NOMO-1 treated with dmso at 0.1 percent for 144 hours (cell line): ENCODE results near the gene UBE3D.
"Not testable (repeated sequence)": the region's sequence is repeated elsewhere in the genome, so short reads cannot be mapped to it uniquely, and the experiment has no call there.

Experiments
- DNase-seq: peaks from one replicate; lab custom pipeline; 2025; ENCODE audit not compliant: unreplicated experiment; lab: John Stamatoyannopoulos, UW

UBE3D gene

DNA sequence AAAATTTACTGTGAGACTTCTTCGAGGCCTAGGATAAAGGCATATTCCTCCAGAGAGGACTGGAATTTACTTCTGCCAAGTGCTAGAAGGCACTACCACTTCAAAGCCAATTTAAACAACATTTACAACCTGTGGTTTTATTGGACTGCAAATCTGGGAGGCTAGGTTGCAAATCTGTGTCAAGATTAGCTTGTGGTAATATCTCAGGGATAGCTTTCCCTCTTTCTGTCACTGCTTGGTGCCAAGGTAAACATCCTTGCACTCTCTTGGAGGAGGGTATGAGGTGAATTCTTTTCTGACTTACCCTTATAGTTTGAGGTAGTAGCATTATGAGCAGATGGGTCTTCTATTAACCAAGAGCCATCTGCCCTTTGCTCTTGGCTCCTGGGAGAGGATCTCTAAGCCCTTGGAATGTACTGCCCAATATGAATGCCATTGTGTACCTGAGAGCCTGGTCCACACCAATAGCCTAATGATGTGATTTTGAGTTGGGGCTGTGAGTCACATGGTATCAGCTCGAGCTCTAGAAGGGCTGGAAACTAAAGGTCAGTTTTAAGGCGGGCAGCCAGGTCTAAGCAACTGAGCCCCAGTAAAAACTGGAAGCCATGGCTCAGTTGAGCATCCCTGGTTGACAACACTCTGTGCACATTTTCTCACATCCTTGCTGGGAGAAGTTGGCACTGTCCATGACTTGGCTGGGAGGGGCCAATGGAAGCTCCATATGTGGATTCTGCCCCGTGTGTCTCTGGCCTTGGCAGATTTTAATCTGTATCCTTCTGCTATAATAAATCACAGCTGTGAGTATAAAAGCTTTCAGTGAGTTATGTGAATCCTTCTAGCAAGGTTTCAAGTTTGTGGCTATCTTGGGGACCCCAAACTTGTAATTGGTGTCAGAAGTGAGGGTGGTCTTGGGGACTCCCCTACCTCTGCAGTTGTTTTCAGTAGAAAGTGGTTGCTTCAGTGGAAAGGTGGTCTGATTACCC is 188.1 kb downstream of the UBE3D start:
- DNase-seq: no peak

DNA sequence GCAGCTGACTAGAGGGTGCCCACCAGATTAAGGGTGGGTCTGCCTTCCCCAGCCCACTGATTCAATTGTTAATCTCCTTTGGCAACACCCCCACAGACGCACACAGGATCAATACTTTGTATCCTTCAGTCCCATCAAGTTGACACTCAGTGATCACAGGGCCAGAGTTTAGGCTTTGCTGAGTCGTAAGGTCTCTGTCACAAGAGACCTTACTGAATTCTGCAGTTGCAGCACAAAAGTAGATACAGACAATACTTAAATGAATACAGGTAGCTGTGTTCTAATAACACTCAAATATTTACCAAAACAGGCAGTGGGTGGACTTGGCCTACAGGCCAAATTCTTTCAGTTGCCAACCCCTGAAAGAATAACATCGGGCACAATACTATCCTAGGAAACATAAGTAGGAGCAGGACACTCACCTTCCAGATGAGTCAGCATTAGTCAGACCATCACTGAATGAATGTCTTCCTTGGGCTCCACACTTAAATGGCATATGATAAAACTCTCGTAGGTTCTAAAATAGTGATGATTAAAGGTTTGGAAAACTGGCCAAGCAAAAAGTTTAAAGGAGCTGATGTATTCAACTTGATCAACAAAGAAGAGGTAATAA is 190.0 kb downstream of the UBE3D start:
- DNase-seq: no peak

DNA sequence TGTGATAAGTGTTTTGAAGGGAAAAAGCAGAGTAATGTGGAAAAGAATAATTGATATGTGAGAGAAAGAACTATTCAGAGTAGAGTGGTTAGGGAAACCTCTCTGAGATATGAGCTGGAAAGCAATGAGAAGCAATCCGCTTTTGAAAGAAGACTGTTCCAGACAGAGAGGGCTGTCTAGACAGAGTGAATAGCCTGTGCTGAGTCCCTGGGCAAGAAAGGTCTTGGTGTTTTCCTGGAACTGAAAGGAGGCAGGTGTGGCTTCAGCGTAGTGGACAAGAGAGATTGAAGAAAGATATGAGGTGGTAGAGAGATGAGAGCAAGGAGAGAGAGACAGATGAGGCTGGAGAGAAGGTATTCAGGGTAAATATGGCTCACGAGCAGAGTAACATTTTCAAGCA is 190.8 kb downstream of the UBE3D start:
- no peak for DNase-seq

DNA sequence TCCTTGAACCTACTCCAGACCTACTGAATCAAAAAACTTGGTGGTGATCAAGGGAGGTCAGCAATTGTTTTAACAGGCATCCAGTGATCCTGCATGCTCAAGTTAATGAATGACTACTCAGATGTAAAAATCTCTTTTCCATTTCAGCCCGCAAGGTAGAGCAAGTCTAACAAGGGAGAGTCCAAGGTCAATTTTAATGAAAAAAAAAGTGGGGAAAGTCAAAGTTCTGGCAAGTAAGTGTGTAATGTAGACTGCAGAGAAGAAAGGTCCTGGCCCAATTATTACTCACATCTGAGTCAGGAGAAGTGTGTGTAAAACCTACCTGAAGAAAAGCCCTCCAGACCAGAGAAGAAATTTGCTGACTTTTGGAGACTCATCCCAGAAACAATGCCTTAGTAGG is 193.5 kb downstream of the UBE3D start:
- no peak for DNase-seq

DNA sequence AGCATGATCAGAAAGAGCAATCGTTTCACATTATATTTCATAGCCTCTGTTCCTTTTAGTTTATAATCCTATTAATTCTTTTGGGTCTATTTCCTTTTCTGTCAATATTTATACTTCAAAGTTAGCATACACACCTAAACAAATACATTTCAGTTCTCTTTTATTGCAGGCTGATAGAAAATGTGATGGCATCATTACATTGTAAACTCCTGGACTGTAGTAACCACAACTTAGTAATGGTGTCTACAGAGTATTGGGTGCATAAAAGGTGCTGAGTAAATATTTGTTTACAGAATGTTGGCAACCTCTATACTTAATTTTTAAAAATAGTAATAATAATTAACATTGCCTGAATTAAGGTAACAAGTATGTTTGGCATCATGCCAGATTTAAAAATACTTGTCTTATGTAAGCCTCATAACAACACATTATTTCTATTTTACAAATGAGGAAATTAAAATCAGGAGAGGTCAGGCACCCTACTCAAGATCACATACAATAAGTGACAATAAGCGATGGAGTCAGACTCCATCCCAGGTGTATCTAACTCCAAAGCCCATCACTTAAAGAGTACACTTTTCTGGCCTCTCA is 195.0 kb downstream of the UBE3D start:
- DNase-seq: no peak

DNA sequence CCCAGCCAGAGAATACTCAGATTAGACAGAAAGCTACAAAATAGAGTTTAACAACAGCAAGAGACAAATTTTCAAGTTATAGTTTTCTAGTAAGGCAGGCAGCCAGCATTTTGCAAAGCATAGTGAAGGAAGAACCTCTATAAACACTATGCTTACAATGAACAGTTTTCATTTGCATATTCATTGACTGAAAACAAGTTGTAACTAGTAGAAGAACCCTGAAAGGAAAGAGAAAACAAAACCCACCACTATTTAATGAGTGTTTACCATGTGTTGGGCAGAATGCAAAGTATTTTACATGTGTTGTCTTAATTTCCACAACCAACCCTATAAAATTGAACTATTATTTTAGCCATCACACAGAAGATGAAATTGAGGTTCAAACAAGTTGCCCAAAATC is 196.1 kb downstream of the UBE3D start:
- DNase-seq: no peak

DNA sequence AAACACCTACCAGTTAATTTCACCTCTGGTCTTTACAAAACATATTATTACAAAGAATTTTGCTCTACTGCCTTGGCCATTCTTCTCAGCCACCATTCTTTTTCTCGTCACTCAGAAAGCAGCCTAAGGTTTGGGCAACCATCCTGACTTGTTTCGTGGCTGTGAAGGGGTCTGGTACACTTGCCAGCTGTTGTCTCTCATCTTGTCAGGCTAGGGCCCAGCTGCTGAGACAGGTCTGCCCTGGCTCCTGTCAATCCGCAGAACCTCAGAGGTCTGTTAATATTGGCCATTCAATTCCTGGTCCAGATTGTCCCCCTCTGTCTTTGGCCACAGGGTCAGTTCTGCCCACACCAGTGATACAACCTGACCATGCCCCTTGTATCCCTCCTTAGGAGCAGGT is 197.7 kb downstream of the UBE3D start:
- no peak for DNase-seq

DNA sequence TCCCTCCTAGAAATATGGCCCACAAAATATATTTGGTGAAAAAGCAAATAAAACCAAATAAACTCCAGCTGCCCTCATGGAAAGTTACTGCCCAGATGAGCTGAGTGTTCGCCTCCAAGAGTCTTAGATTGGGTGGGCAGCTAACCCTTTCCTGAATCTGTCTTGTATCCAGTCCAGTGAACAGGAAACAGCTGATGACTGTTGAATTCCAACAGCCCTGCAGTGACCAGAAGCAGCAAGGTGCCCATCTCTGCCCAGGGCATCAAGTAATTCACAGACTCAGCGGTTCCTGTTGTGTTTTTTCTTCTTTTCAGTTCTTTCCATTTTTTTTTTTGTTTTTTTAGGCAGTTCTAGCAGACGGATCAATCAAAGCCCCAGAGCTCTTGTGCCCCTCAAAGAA is 199.2 kb downstream of the UBE3D start:
- DNase-seq: no peak

DNA sequence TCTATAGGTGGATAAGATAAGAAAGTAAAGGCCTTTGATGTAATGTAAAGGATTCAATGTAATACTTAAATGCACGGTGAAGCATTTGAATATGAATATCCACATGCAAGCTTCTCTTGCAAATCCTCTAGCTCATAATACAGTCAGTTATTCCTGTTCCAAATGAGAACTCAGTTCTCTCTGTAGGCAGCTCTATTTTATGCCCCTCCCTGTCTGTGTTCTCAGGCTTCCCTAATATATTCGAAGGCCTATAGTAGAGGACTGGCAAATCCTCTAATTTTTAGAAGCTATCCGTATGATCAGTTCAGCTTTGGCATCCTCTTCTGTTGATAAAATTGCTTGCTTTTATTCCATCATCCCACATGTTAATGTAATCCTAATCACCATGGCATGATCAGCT is 200.2 kb downstream of the UBE3D start:
- no peak for DNase-seq

DNA sequence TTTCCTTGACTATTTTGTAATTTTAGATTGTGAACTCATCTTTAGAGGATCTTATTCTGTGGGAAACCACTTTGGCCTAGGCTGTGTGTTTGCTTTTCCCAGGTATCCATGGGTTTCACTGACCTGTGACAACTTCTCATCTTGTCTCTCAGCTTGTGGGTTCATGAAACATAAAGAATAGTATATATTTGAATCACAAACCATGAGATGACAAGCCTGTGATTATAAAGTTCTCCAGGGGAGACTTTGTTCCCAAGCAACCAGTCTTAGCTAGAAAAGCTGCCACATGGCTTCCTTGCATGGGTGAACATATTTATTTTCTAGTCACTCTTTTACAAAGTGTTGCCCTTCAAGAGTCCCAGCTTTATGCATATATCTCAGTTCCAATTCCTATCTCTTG is 201.9 kb downstream of the UBE3D start:
- DNase-seq: no peak

DNA sequence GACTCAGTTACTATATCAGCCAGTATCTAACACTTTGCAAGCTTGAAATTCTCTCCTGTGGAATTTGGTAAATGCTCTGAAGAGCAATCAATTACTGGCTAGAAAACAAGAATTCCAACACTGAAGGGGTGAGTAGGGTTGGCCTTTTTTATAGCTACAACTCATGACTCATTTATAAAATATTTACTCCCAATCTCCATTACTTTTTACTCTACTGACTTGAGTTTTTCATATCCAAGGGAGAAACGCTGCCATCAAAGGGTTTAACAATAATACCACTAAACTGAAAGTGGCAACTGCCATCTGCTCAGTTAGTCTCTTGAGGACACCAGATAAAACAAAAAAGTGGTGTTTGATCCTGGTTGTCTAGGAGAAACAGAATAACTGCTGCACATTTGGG is 203.1 kb downstream of the UBE3D start:
- DNase-seq: no peak

DNA sequence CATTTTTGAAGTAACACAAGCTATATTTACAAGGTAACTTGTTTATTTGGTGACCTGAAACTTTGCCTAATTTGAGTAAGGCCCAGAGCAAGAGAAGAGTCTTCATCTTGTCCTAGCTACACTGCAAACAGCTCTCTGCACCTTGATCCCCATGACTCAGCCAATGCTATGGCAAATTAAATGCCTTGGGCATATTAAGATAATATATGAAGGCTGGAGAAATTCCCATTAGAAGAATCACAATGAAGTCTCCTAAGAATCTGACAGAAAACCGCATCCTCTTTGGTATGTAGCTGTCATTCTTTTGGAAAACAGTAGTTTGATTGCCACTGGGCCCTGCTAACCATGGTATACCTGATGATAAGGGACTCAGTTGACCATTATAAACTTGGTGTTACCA is 204.5 kb downstream of the UBE3D start:
- DNase-seq: no peak

DNA sequence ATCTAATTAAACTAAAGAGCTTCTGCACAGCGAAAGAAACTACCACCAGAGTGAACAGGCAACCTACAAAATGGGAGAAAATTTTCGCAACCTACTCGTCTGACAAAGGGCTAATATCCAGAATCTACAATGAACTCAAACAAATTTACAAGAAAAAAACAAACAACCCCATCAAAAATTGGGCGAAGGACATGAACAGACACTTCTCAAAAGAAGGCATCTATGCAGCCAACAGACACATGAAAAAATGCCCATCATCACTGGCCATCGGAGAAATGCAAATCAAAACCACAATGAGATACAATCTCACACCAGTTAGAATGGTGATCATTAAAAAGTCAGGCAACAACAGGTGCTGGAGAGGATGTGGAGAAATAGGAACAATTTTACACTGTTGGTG is 209.6 kb downstream of the UBE3D start:
- not testable (repeated sequence) for DNase-seq

DNA sequence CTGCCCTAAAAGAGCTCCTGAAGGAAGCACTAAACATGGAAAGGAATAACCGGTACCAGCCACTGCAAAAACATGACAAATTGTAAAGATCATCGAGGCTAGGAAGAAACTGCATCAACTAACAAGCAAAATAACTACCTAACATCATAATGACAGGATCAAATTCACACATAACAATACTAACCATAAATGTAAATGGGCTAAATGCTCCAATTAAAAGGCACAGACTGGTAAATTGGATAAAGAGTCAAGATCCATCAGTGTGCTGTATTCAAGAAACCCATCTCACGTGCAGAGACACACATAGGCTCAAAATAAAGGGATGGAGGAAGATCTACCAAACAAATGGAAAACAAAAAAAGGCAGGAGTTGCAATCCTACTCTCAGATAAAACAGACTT is 212.7 kb downstream of the UBE3D start:
- DNase-seq: not testable (repeated sequence)

DNA sequence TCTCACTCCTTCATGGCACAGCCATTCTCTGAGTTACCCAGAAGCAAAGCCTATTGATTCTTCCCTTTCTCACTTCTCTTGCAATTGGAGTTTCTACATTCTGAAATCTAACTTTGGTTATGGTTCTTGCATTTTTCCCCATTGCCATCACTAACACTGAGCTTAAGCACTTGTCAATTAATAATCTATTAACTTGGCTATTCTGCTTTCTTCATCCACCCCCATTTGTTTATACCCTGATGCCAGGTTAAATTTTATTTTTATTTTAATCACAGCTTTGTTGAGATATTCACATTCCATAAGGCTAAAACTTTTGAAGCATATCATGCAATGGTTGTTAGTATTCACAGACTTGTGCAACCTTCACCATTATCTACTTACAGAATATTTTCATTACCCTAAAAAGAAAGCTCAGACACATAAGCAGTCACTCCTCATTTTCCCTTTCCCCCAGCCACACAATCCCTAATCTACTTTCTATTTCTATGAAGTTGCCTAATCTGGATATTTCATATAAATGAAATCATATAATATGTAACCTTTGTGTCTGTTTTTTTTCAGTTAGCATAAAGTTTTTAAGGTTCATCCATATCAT is 222.3 kb downstream of the UBE3D start:
- DNase-seq: no peak

DNA sequence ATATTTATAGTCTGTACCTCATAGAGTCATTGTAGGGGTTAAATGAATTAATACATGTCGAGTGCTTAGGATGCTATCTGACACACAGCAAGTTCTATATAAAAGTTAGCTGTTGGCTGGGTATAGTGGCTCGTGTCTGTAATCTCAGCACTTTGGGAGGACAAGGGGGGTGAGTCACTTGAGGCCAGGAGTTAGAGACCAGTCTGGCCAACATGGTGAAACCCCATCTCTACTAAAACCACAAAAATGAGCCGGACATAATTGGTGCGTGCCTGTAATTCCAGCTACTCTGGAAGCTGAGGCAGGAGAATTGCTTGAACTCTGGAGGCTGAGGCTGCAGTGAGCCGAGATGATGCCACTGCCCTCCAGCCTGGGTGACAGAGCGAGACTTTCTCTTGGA is 222.9 kb downstream of the UBE3D start:
- no peak for DNase-seq
